ENCODE data around the gene RARA.

GRCh38 chr17:40329839-40330794, 21.1 kb downstream of the RARA start:
- TF ChIP-seq GATA3 (IDR thresholded peaks at IDR 0.05; ENCODE audit: low read depth, low read length) (no peak), GATA2 (IDR thresholded peaks at IDR 0.05; ENCODE audit: low read depth, low read length) (peak; percentile 50; the same call in 1 of the 2 replicates)

Measured in SH-SY5Y (cell line).